Uterus (tissue), 4 donors: Measurements from ENCODE around the gene RPL18. TPM values are rescaled to one million over a fixed set of nuclear protein-coding genes. Genes with fewer than 3 reads are reported as not detected.
A peak's percentile ranks its signal among the peaks of the same experiment; 100 is the strongest.

Source experiments
- DNase-seq, 2 donors: peaks; one replicate each; pipeline ENCODE4 v3.0.0-alpha.2; 2019 to 2020
- H3K27ac ChIP-seq, 2 donors: fragments of 200-600 bp; sonication (generic); 1 replicate in 1 of 2; 2 replicates in 1 of 2; pipeline ENCODE4 v1.5.1; 2016 to 2018
- H3K27me3 ChIP-seq, 2 donors: fragments of 200-600 bp; sonication (generic); one replicate each; pipeline ENCODE4 v1.5.1; 2018 to 2019; ENCODE audit warnings: control low read depth in 1 of 2
- H3K36me3 ChIP-seq, 2 donors: fragments of 200-600 bp; sonication (generic); one replicate each; pipeline ENCODE4 v1.5.1; 2019; ENCODE audit warnings: control low read depth in 1 of 2
- H3K4me1 ChIP-seq, 2 donors: fragments of 200-600 bp; sonication (generic); one replicate each; pipeline ENCODE4 v1.5.1; 2018 to 2019; ENCODE audit warnings: control low read depth in 1 of 2
- H3K4me3 ChIP-seq, 2 donors: fragments of 200-600 bp; sonication (generic); 1 replicate in 1 of 2; 2 replicates in 1 of 2; pipeline ENCODE4 v1.5.1; 2018 to 2019; ENCODE audit warnings: mild to moderate bottlenecking in 1 of 2
- H3K9me3 ChIP-seq, 2 donors: fragments of 200-600 bp; sonication (generic); one replicate each; pipeline ENCODE4 v1.5.1; 2019; ENCODE audit warnings: control low read depth in 1 of 2
- CTCF ChIP-seq, 4 experiments: fragments of 200-600 bp in 2 of 4; fragments of 450-650 bp in 2 of 4; sonication (generic) in 2 of 4; IDR thresholded peaks; one replicate each; pipeline ENCODE4 v1.5.1; 2016 to 2019; ENCODE audit warnings: antibody characterized with exemption in 4 of 4, mild to moderate bottlenecking in 2 of 4, moderate library complexity in 1 of 4
- POLR2A ChIP-seq, 2 donors: fragments of 450-650 bp; IDR thresholded peaks; one replicate each; pipeline ENCODE4 v1.6.1; 2016; ENCODE audit warnings: antibody characterized with exemption in 2 of 2, mild to moderate bottlenecking in 1 of 2, moderate library complexity in 1 of 2
- intact Hi-C: fragments of 100-400 bp; cut with DNase I; formaldehyde crosslinking; loops from one replicate; pipeline ENCODE4 v1.15.1; 2023; ENCODE audit warnings: low total_unique reads
- total RNA-seq, 4 donors: library from RNA; depleted of rRNA in 3 of 4; stranded (reverse); fragments of >200 nt in 3 of 4; gene quantifications; one replicate each; pipeline versions ENCODE4 v1.1.0 to v1.2.4, GENCODE V29; 2014 to 2023
- donor health status: DM: yes; HTN: yes; CAD: no.

Gene RPL18
- total RNA-seq, 4 donors from 2014 or later: 1,515 to 5,795 (median 3,195) TPM

- DNase-seq: no peak
- Histone ChIP-seq H3K4me1 (peaks cover 0 to 13% of the 10 kb centered on the region in 2 donors), H3K36me3 (no peaks in the 10 kb centered on the region), H3K9me3 (no peaks in the 10 kb centered on the region), H3K27ac (peak overlapping the region; percentile 82 to 83), H3K4me3 (peak overlapping the region in 1 of 2 donors; percentile 5), H3K27me3 (no peaks in the 10 kb centered on the region)
- TF ChIP-seq CTCF (IDR thresholded peaks at IDR 0.05): no peak
- no peak for TF ChIP-seq POLR2A (IDR thresholded peaks at IDR 0.05)
- intact Hi-C loops: no loop called here
Observed at GRCh38 chr19:48623556-48624066, 4.6 kb upstream of the RPL18 start.

- H3K9me3 ChIP-seq: no peaks in the 10 kb centered on the region
- intact Hi-C loops: loop anchor here (10.0 kb wide), 2 partner anchors 125 to 1135 kb away; partner anchors contain the start of gene KPTN
- peak overlapping the region; percentile 90 to 98 for H3K27ac ChIP-seq
- peak overlapping the region; percentile 49 to 88 for H3K4me3 ChIP-seq
- H3K4me1 ChIP-seq: peaks cover 8 to 23% of the 10 kb centered on the region in 2 donors
- DNase-seq: no peak
- no peaks in the 10 kb centered on the region for H3K36me3 ChIP-seq
- peak in 1 of 4 experiments; percentile 2 for TF ChIP-seq CTCF (IDR thresholded peaks at IDR 0.05)
- no peak for TF ChIP-seq POLR2A (IDR thresholded peaks at IDR 0.05)
- H3K27me3 ChIP-seq: no peaks in the 10 kb centered on the region
Observed at GRCh38 chr19:48619692-48620585, 961 bp upstream of the RPL18 start.

- Histone ChIP-seq H3K27ac (peak overlapping the region; percentile 86 to 88), H3K36me3 (no peaks in the 10 kb centered on the region), H3K4me3 (peak overlapping the region; percentile 84 to 88), H3K4me1 (peaks cover 8 to 15% of the 10 kb centered on the region in 2 donors), H3K9me3 (no peaks in the 10 kb centered on the region), H3K27me3 (no peaks in the 10 kb centered on the region)
- TF ChIP-seq CTCF (IDR thresholded peaks at IDR 0.05) (no peak), POLR2A (IDR thresholded peaks at IDR 0.05) (no peak)
- intact Hi-C loops: loop anchor here (10.0 kb wide), 2 partner anchors 124 to 1134 kb away; partner anchors contain the start of gene KPTN
- DNase-seq: no peak
Observed at GRCh38 chr19:48618278-48618915, 581 bp downstream of the RPL18 start.

GRCh38 chr19:48617146-48617937, 1.6 kb downstream of the RPL18 start:
- Histone ChIP-seq H3K27ac (peak overlapping the region; percentile 86 to 88), H3K4me1 (peaks cover 8 to 11% of the 10 kb centered on the region in 2 donors), H3K9me3 (no peaks in the 10 kb centered on the region), H3K4me3 (no peak overlapping the region), H3K27me3 (no peaks in the 10 kb centered on the region), H3K36me3 (no peaks in the 10 kb centered on the region)
- DNase-seq: no peak
- TF ChIP-seq POLR2A (IDR thresholded peaks at IDR 0.05) (no peak), CTCF (IDR thresholded peaks at IDR 0.05) (no peak)
- intact Hi-C loops: loop anchor here (10.0 kb wide), 2 partner anchors 123 to 1133 kb away; partner anchors contain the start of gene KPTN
